Neural cell (in vitro differentiated cells): ENCODE data around the gene GDPD3. TPM values are rescaled to one million over a fixed set of nuclear protein-coding genes. Genes with fewer than 3 reads are reported as not detected.

ENCODE experiments used
- H2AFZ ChIP-seq: fragments of 200-600, 300-800 bp; sonication (generic), shearing (Covaris generic); 2 replicates; pipeline ENCODE4 v1.6.0; 2014; ENCODE audit warnings: low read depth, mild to moderate bottlenecking, antibody characterized with exemption, low read length, moderate library complexity
- H3F3A ChIP-seq: fragments of 200-600 bp; shearing (Covaris generic); 2 replicates; pipeline ENCODE4 v1.6.1; 2016; ENCODE audit warnings: mild to moderate bottlenecking, moderate library complexity, mixed read lengths, antibody characterized with exemption, low read length; ENCODE audit not compliant: insufficient read depth, poor library complexity, severe bottlenecking
- H3K27ac ChIP-seq: fragments of 200-600, 300-800 bp; sonication (generic), shearing (Covaris generic); 2 replicates; pipeline ENCODE4 v1.5.1; 2014; ENCODE audit warnings: mild to moderate bottlenecking, low read length, moderate library complexity
- H3K27me3 ChIP-seq: fragments of 300-800, 200-600 bp; sonication (generic), shearing (Covaris generic); 2 replicates; pipeline ENCODE4 v1.6.0; 2014; ENCODE audit warnings: mild to moderate bottlenecking, low read depth, low read length, moderate library complexity; ENCODE audit not compliant: insufficient read depth
- H3K36me3 ChIP-seq: fragments of 300-800, 200-600 bp; sonication (generic), shearing (Covaris generic); 2 replicates; pipeline ENCODE4 v1.5.1; 2014; ENCODE audit warnings: mild to moderate bottlenecking, antibody characterized with exemption, low read length, moderate library complexity; ENCODE audit not compliant: insufficient read depth
- H3K4me2 ChIP-seq: fragments of 300-800, 200-600 bp; sonication (generic), shearing (Covaris generic); 2 replicates; pipeline ENCODE4 v1.6.0; 2014; ENCODE audit warnings: mild to moderate bottlenecking, low read length
- H3K4me3 ChIP-seq: fragments of 300-800, 200-600 bp; sonication (generic), shearing (Covaris generic); 2 replicates; pipeline ENCODE4 v1.5.1; 2014; ENCODE audit warnings: mild to moderate bottlenecking, low read length, moderate library complexity
- H3K79me2 ChIP-seq: fragments of 200-600 bp; shearing (Covaris generic); replicated peaks from 2 replicates; pipeline ENCODE4 v1.6.0; 2014; ENCODE audit warnings: mild to moderate bottlenecking, low read length, moderate library complexity; ENCODE audit not compliant: insufficient read depth
- H3K9ac ChIP-seq: fragments of 300-800, 200-600 bp; sonication (generic), shearing (Covaris generic); 2 replicates; pipeline ENCODE4 v1.6.1; 2016; ENCODE audit warnings: mild to moderate bottlenecking, low read length, mixed read lengths
- H3K9me2 ChIP-seq: fragments of 200-600 bp; shearing (Covaris generic); 2 replicates; pipeline ENCODE4 v1.6.1; 2016; ENCODE audit warnings: mild to moderate bottlenecking, low read length, mixed read lengths; ENCODE audit not compliant: insufficient read depth
- H3K9me3 ChIP-seq: fragments of 200-600, 300-800 bp; sonication (generic), shearing (Covaris generic); 2 replicates; pipeline ENCODE4 v1.6.1; 2016; ENCODE audit warnings: mild to moderate bottlenecking, mixed run types, low read length, moderate library complexity, mixed read lengths
- H4K20me1 ChIP-seq: fragments of 200-600 bp; shearing (Covaris generic); 2 replicates; pipeline ENCODE4 v1.6.1; 2016; ENCODE audit warnings: mild to moderate bottlenecking, mixed run types; ENCODE audit not compliant: insufficient read depth
- CTCF ChIP-seq: fragments of 450-650 bp; IDR thresholded peaks from 2 replicates; pipeline ENCODE4 v1.5.1; 2014; ENCODE audit warnings: antibody characterized with exemption, mild to moderate bottlenecking, moderate library complexity; ENCODE audit not compliant: poor library complexity, severe bottlenecking
- EP300 ChIP-seq: fragments of 450-650 bp; conservative IDR thresholded peaks from 2 replicates; pipeline ENCODE4 v1.6.1; 2014; ENCODE audit warnings: antibody characterized with exemption, mild to moderate bottlenecking, moderate library complexity; ENCODE audit not compliant: poor library complexity, severe bottlenecking
- EZH2 ChIP-seq: fragments of 200-600, 300-800 bp; shearing (Covaris generic), sonication (generic); IDR thresholded peaks from 2 replicates; pipeline ENCODE4 v1.6.1; 2014; ENCODE audit warnings: antibody characterized with exemption, low read length, borderline replicate concordance, mild to moderate bottlenecking; ENCODE audit not compliant: insufficient read depth, poor library complexity, severe bottlenecking
- MXI1 ChIP-seq: fragments of 450-650 bp; conservative IDR thresholded peaks from 2 replicates; pipeline ENCODE4 v1.6.1; 2014; ENCODE audit warnings: antibody characterized with exemption, mild to moderate bottlenecking; ENCODE audit not compliant: poor library complexity, severe bottlenecking
- POLR2AphosphoS5 ChIP-seq: IDR thresholded peaks from 2 replicates; pipeline ENCODE4 v1.6.1; 2012
- RAD21 ChIP-seq: fragments of 450-650 bp; conservative IDR thresholded peaks from 2 replicates; pipeline ENCODE4 v1.6.1; 2014; ENCODE audit warnings: antibody characterized with exemption, mild to moderate bottlenecking, moderate library complexity
- SMC3 ChIP-seq: fragments of 450-650 bp; conservative IDR thresholded peaks from 2 replicates; pipeline ENCODE4 v1.6.1; 2014; ENCODE audit warnings: antibody characterized with exemption, mild to moderate bottlenecking, moderate library complexity; ENCODE audit not compliant: poor library complexity
- TAF1 ChIP-seq: IDR thresholded peaks from 2 replicates; pipeline ENCODE4 v1.6.1; 2012; ENCODE audit warnings: low read depth
- polyA plus RNA-seq: library from polyadenylated mRNA; depleted of rRNA; stranded (reverse); fragments of >200 nt; gene quantifications from 2 replicates; pipeline ENCODE4 v1.2.3, GENCODE V29; 2014
- TF ChIP-seq, protein P1 (sequence below): IDR thresholded peaks from 2 replicates; pipeline ENCODE4 v1.6.1; 2012; ENCODE audit warnings: borderline replicate concordance

GDPD3 gene
- polyA plus RNA-seq, 1 donor from 2014 or later = 2.7 TPM

DNA sequence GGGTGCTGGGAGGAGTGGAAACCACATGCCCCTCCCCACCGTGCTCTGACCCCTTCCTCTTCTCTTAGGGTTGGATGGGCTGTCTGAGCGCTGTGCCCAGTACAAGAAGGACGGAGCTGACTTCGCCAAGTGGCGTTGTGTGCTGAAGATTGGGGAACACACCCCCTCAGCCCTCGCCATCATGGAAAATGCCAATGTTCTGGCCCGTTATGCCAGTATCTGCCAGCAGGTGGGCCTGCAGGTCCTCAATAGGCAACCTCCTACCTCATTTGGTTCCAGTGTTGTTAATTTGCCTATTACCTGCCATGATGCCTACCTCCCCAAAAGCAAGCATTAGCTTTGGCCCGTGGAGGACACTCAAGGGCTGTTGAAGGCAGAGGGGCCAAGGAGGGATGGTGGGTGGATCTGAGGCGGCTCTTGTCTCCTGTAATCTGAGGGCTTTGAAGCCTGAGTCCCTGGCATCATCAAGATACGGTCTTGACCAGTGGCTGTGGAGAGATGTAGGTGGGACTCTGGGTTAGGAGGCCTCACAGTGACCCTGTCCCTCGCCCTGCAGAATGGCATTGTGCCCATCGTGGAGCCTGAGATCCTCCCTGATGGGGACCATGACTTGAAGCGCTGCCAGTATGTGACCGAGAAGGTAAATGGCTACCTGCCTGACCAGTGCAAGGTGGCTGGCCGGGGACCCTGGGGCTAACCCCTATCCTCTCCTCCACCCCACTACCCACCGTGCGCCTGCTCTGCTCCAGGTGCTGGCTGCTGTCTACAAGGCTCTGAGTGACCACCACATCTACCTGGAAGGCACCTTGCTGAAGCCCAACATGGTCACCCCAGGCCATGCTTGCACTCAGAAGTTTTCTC lies 44.4 kb downstream of the GDPD3 start:
- no peak for TF ChIP-seq EP300
- no peak for TF ChIP-seq EZH2
- TF ChIP-seq, protein P1, sequence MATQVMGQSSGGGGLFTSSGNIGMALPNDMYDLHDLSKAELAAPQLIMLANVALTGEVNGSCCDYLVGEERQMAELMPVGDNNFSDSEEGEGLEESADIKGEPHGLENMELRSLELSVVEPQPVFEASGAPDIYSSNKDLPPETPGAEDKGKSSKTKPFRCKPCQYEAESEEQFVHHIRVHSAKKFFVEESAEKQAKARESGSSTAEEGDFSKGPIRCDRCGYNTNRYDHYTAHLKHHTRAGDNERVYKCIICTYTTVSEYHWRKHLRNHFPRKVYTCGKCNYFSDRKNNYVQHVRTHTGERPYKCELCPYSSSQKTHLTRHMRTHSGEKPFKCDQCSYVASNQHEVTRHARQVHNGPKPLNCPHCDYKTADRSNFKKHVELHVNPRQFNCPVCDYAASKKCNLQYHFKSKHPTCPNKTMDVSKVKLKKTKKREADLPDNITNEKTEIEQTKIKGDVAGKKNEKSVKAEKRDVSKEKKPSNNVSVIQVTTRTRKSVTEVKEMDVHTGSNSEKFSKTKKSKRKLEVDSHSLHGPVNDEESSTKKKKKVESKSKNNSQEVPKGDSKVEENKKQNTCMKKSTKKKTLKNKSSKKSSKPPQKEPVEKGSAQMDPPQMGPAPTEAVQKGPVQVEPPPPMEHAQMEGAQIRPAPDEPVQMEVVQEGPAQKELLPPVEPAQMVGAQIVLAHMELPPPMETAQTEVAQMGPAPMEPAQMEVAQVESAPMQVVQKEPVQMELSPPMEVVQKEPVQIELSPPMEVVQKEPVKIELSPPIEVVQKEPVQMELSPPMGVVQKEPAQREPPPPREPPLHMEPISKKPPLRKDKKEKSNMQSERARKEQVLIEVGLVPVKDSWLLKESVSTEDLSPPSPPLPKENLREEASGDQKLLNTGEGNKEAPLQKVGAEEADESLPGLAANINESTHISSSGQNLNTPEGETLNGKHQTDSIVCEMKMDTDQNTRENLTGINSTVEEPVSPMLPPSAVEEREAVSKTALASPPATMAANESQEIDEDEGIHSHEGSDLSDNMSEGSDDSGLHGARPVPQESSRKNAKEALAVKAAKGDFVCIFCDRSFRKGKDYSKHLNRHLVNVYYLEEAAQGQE = no peak
- TF ChIP-seq RAD21 = peak; percentile 63
- TF ChIP-seq MXI1 = no peak
- no peak for TF ChIP-seq TAF1
- no peak for TF ChIP-seq POLR2AphosphoS5
- peak; percentile 46 for TF ChIP-seq SMC3
- TF ChIP-seq CTCF = peak; percentile 66
- Histone ChIP-seq H2AFZ (no peak overlapping the region), H3K4me3 (no peak overlapping the region), H3K9me3 (no peaks in the 10 kb centered on the region), H3K27ac (no peak overlapping the region), H4K20me1 (no peaks in the 10 kb centered on the region), H3K27me3 (no peaks in the 10 kb centered on the region), H3K36me3 (no peaks in the 10 kb centered on the region), H3K79me2 (peaks cover 11% of the 10 kb centered on the region), H3F3A (no peaks in the 10 kb centered on the region), H3K4me2 (no peak overlapping the region), H3K9me2 (no peaks in the 10 kb centered on the region), H3K9ac (no peak overlapping the region)

DNA sequence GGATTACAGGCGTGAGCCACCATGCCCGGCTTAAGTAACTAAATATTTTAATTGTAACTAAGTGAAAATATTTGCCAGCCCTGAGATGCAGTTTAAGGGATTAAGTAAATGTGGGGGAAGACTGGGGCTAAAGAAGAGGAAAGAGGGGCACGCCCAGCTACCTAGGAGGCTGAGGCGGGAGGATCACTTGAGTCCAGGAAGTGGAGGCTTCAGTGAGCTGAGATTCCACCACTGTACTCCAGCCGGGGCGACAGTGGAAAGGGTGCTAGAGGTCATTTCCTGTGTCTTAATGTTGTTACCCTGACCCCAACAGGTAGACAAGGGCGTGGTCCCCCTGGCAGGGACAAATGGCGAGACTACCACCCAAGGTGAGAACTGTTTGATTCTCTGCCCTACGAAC lies 45.0 kb downstream of the GDPD3 start:
- Histone ChIP-seq H3K79me2 (peaks cover 11% of the 10 kb centered on the region), H3F3A (no peaks in the 10 kb centered on the region), H4K20me1 (no peaks in the 10 kb centered on the region), H3K36me3 (no peaks in the 10 kb centered on the region), H3K9ac (no peak overlapping the region), H3K27ac (no peak overlapping the region), H2AFZ (no peak overlapping the region), H3K4me2 (no peak overlapping the region), H3K9me3 (no peaks in the 10 kb centered on the region), H3K27me3 (no peaks in the 10 kb centered on the region), H3K9me2 (no peaks in the 10 kb centered on the region), H3K4me3 (no peak overlapping the region)
- TF ChIP-seq EP300 (no peak), TAF1 (no peak)
- TF ChIP-seq, protein P1 = no peak
